GM18526 (cell line): ENCODE results near the gene RET.

Source experiments
- POLR2A ChIP-seq: IDR thresholded peaks from 3 replicates; pipeline ENCODE4 v1.6.1; 2011; ENCODE audit not compliant: insufficient read length; ENCODE audit errors: extremely low read depth

Gene RET

DNA sequence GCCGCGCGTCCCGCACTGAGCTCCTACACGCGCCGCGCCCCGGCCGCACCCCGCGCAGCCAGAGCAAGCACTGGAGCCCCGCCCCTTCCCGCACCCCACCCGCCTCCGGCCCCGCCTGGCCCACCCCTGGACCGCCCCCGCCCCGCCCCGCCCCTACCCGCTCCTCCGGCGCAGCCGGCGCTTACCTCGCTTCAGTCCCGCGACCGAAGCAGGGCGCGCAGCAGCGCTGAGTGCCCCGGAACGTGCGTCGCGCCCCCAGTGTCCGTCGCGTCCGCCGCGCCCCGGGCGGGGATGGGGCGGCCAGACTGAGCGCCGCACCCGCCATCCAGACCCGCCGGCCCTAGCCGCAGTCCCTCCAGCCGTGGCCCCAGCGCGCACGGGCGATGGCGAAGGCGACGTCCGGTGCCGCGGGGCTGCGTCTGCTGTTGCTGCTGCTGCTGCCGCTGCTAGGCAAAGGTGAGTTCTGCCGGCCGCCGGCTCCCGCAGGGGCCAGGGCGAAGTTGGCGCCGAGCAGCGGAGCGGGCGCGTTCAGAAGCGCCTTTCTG is at the start of gene RET:
Gene RET (plus strand): TSS at position 194 of the 545 bp plus-strand sequence. CDS start 190 bp downstream, at position 384.
- TF ChIP-seq POLR2A = no peak

DNA sequence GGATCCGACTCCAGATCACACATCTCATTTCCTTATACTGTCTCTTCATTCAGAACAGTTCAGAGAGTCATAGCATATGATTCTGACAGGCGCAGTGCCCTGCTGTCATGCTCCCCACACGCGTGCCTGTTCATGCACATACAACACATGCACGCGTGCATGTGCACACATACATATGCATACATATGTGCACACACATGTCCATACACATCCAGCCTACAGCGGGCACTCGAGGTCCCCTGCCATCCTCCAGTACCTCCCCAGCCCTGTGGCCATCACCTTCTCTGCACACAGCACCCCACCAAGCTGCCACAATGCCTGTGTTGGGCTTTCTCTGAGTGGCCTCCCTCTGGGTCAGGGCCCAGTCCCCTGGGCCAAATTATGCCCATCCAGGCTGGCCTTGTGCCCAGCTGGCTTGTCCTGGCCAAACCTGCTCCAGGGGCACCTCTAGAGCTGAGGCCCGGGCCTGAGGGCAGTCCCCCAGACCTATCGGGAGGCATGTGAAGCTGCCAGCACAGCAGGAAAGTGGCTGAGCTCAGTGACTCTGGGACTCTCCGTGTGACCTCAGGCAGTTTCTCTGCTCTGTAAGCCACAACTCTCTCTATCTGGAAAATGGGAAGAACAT is 49.4 kb upstream of the RET start:
- no peak for TF ChIP-seq POLR2A

DNA sequence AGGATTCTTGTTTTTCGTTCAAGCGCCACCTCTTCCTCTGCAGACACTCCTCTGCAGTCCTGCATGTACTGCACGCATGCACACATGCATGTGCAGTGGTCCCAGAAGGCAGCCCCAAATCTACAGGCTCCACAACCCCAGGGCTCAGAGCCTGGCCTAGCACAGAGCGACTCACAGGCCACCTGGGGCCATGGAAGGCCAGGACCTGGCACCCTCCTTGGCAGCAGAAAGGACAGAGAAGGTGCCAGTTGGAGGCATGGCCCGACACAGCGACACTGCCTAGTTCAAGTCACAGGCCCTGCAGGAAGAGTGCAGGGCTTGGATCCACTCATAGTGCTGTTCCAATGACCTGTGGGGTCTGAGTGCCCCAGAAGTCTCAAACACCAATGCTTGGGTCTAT is 48.7 kb upstream of the RET start:
- no peak for TF ChIP-seq POLR2A

DNA sequence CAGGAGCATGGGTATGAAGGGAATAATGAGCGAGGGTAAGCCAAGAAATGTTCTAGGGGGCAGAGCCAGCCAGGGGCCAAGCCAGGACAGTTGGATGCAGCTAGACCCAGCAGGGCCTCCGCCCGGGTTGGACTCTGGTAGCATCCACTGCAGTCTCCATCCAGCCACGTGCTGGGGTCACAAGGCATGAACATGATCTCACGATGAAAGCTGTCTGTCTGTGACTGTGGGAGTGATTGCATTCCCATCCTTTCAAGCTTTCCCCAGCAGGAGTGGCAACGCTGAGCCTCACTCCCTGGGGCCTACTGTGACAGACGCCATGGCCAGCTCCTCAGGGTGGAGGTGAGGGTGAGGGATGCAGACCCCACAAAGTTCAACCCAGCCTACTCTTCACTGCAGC is 47.8 kb upstream of the RET start:
- TF ChIP-seq POLR2A = no peak

DNA sequence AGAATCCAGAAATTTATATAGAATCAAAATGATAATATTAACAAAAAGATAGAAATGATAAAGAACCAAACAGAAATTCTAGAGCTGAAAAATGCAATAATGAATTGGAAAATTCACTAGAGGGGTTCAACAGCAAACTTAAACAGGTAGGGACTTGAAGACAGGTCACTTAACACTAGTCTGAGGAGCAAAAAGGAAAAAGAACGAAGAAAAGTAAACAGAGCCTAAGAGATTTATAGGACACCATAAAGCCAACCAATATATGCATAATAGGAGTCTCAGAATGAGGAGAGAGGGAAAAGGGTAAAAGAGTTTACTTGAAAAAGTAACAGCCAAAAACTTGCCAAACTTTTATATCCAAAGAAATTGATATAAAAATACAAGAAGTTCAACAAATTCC is 44.3 kb upstream of the RET start:
- TF ChIP-seq POLR2A = no peak

DNA sequence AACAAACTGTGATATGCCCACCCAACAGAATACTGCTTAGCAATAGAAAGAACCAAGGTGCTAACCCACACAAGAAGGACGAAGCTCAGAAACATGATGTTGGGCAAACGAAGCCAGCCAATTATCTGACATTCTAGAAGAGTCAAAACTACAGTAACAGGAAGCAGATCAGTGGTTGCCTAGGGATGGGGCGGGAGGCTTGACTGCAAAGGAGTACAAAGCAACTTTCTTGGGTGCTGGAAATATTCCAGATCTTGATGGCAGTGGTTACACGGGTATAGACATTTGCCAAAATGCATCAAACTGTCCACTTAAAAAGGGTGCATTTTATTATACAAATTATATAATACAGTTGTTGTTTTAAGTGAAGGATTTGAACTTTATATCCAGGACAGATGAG is 41.1 kb upstream of the RET start:
- no peak for TF ChIP-seq POLR2A

DNA sequence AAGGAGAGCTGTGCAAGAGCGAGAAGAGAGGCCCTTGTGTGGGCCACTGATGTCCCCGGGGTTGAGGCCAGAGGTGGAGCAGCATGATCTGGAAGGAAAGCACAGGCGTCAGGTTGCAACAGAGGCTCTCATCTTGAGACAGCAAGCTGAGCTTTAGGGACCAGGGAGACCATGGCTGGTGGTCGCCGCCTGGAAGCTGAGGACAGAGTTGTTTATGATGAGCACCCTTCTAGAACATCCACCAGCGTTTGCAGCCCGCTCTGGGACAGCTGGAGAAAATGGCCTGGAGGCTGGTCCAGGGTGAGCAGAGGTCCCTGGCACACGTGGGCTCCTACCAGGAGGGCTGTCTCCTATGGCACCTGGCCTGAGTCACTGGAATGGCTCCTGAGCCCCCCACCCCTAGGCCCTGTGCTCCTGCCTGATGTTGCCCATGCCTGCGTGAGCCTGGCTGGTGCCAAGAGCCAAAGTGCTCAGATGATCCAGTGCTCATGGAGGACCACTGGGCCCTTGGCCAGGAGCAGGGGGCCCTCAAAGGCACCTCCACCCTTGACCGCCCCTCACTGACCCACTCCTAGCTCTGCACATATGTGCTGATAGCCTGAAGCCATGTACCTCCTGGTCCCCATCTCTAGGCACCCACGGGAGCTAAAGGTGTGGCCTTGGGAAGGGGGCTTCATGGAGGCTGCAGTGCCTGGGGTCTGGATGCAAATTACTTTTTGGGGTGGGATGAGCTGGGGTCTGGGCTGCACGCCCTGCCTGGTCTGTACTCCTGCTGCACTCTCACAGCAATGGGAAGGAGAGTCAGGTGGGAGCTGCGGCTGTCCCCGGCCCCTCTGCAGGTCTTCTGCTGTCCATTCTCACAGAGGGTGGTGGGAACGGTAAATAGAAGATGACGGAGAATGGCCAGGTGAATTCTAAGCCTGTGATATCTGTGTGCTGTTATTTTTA is 40.1 kb upstream of the RET start:
- no peak for TF ChIP-seq POLR2A

DNA sequence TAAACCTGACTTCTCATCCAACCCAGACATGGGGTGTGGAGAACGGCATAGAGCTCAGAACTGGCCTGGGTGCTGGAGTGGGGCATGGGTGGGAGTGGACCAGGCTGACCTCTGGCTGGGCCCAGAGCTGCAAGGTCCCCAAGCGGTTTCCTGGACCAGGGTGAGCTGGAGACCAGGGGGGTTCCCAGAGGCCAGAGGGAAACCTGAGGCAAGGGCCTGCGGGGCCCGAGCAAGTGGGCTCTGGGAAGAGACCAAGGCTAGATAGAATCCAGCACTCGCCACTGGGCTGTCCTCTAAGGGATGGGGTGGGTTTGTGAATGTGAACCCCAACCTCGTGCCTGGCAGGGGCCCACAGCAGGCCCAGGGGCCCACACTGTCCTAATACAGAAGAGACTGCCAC is 39.4 kb upstream of the RET start:
- TF ChIP-seq POLR2A = no peak

DNA sequence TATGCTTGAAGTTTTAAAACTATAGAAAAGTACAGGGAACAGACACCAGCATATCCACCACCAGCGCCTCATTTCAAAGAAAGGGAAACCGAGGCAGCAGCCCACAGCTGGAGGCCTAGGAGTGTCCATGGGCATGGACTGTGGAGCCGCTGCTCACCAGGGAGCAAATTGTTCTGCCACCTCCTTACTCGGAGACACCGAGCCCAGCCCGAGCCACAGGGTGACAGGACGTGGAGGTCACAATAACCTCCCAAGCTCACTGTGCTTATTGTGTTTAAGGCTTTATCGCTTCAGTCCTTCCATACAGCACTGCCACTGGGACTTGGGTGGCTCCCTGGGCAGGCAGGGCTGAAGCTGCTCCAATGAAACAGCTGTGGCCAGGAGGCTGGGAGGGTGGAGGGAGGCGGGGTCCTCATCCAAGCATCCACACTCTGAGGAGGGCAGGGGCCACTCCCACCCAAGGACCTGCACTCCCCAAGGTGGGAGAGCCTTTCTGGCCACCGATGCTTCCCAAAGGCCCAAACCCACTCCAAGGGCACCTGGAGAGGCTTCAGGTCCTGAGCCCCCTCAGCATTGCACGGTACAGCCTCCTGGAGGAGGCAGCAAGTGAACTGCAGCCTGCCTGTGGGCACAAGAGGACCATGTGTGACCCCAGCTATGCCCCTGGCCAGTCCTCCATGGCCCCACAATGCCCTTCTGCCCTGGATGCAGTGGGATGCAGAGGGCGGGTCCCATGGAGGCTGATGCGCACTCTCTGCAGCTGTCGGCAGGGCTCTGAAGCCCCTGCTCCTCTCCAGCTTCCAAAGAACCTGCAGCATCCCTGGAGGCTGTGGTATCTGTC is 38.7 kb upstream of the RET start:
- no peak for TF ChIP-seq POLR2A

DNA sequence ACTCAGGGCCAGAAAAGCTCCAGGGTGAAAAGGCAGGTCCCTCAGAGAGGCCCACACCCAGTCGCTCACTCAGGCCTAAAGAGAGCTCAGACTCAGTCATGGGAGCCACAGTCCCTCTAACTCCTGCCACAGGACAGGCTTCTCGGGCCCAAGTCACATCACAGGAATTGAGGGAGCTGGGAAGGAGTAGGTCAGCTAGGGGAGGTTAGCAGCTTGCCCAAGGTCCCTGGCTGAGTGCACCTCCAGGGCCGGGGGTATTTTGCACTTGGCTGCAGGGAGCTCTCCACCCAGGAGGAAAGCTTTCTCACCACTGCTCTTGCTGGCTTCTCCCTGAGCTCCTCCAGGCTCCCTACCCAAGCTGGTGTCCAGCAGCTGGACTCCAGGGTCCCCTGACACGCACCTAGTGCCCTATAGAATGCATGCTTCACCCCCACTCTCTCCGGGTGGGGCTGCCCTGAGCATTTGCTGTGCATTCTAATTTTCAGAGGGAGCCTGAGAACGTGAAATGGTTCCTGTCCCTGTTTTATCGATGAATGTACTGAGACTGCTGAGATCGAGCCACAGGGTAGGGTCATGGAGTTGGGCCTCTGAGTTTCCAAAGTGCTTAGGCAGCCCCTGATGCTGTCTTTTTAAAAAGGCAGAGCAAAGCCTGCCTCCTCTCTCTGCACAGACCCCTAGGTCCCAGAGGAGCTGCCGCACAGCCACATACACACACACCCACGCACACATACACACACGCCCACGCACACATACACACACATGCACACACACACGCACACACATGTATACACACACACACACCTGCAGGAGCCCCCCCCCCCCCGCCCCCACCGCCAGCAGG is 37.9 kb upstream of the RET start:
- TF ChIP-seq POLR2A = no peak

DNA sequence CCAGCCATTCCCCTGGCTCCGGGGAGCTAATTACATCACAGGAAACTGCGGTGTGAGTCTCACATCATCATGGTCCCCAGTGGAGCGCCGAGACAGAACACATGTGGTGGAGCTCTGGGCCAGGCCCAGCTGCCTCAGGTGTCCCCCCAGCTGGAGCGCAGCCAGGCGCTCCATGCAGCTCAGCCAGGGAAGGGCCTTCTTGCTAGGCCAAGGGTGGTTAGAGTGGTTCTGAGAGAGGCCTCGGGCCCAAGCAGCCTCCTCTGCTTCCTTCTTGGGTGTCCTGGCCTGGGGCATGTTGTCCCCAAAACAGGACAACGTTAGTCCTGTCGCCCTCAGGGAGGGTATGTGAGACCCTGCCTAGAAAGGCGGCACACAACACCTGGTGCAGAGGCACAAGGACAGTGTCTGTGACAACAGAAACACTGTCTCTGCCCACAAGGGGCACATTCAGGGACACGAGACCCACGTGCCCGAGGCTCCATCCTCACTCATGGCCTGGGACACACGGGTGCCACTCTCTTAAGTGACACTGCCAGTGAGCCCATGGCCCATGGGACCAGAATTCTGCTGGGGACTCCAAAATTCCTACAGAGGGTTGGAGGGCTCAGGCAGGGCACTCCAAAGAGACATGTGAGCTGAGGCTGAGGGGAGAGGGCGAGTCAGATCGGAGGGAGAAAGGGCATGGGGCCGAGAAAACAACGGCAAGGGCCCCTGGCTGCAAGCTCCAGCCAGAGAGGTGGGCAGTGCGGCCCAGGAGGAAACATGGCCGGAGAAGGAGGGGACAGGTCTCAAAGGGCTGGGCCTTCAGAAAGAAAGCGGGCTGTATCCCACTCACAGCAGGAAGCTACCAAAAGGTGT is 37.0 kb upstream of the RET start:
- no peak for TF ChIP-seq POLR2A

DNA sequence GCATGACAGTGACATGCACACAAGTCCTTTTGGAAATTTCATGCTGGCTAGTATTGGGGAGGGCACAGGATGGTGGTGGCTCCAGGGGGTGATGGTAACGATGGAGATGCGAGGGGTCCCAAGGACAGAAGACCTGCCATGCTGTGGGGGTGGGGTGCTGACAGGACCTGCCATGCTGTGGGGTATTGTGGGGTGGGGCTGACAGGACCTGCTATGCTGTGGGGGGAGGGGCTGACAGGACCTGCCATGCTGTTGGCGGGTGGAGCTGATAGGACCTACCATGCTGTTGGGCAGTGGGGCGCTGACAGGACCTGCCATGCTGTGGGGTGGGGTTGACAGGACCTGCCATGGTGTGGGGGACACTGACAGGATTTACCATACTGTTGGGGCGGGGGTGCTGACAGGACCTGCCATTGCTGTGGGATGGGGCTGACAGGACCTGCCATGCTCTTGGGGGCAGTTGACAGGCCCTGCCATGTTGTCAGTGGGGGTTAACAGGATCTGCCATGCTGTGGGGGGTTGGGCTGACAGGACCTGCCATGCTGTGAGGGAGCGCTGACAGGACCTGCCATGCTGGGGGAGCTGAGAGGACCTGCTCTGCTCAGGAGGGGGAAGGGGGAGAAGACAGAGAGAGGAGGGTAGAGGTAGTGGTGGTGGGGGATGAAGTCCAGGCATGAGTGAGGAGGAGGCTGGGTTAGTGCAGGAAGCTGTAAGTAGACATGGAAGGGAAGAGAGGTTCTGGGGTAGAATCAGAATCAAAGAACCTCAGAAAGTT is 36.2 kb upstream of the RET start:
- no peak for TF ChIP-seq POLR2A
